Right lobe of liver (tissue), 4 donors: ENCODE results near the gene LHFPL6.

Experiments
- CTCF ChIP-seq, 4 donors: fragments of 200-600 bp in 3 of 4; fragments of 450-650 bp in 1 of 4; IDR thresholded peaks; one replicate each; pipeline versions ENCODE4 v1.5.1 to v1.8.0; 2016 to 2022; ENCODE audit warnings: antibody characterized with exemption in 4 of 4, mild to moderate bottlenecking in 2 of 4
- POLR2A ChIP-seq: fragments of 450-650 bp; IDR thresholded peaks from one replicate; pipeline ENCODE4 v1.6.1; 2017; ENCODE audit warnings: antibody characterized with exemption, mild to moderate bottlenecking
- donor health status: DM: no; HTN: no; CAD: no.
- donor health status: DM: no; HTN: no; CAD: no.
- donor health status: DM: no; HTN: yes; CAD: no.

GRCh38 chr13:39418424-39418823, 184.6 kb downstream of the LHFPL6 start:
- TF ChIP-seq CTCF (IDR thresholded peaks at IDR 0.05) (no peak), POLR2A (no peak)
